SU-DHL-6 (cell line): Measurements from ENCODE around the gene WDR82.

Source experiments
- H2AFZ ChIP-seq: fragments of 200-600 bp; sonication (generic); 2 replicates; pipeline ENCODE4 v1.6.1; 2014; ENCODE audit warnings: low read depth, mild to moderate bottlenecking, moderate library complexity, mixed read lengths, antibody characterized with exemption, low read length; ENCODE audit not compliant: severe bottlenecking
- H3F3A ChIP-seq: fragments of 200-600 bp; shearing (Covaris generic); 2 replicates; pipeline ENCODE4 v1.6.0; 2016; ENCODE audit warnings: antibody characterized with exemption, mild to moderate bottlenecking; ENCODE audit not compliant: insufficient read depth
- H3K27ac ChIP-seq: fragments of 200-600 bp; sonication (generic); 2 replicates; pipeline ENCODE4 v1.5.1; 2016; ENCODE audit warnings: low read depth, mild to moderate bottlenecking, low read length, moderate library complexity, mixed read lengths
- H3K27me3 ChIP-seq: fragments of 200-600 bp; sonication (generic), shearing (Covaris generic); 2 replicates; pipeline ENCODE4 v1.6.0; 2014; ENCODE audit warnings: mild to moderate bottlenecking, low read length
- H3K36me3 ChIP-seq: fragments of 200-600 bp; sonication (generic); 2 replicates; pipeline ENCODE4 v1.6.1; 2014; ENCODE audit warnings: mild to moderate bottlenecking, low read length, mixed read lengths
- H3K4me2 ChIP-seq: fragments of 300-600, 200-600 bp; shearing (Covaris generic), sonication (generic); 2 replicates; pipeline ENCODE4 v1.6.0; 2014; ENCODE audit warnings: low read length, low read depth, mild to moderate bottlenecking; ENCODE audit not compliant: poor library complexity, severe bottlenecking
- H3K4me3 ChIP-seq: fragments of 200-600 bp; sonication (generic); 2 replicates; pipeline ENCODE4 v1.5.1; 2014; ENCODE audit warnings: antibody characterized with exemption, low read length, mild to moderate bottlenecking, mixed read lengths; ENCODE audit not compliant: insufficient read depth, poor library complexity, severe bottlenecking
- H3K79me2 ChIP-seq: fragments of 200-600 bp; sonication (generic); 2 replicates; pipeline ENCODE4 v1.6.1; 2014; ENCODE audit warnings: mild to moderate bottlenecking, low read length, moderate library complexity; ENCODE audit not compliant: insufficient read depth
- H3K9ac ChIP-seq: fragments of 200-600 bp; sonication (generic); 2 replicates; pipeline ENCODE4 v1.7.0; 2014; ENCODE audit warnings: mild to moderate bottlenecking, low read length
- H3K9me2 ChIP-seq: fragments of 200-600 bp; sonication (generic); replicated peaks from 2 replicates; pipeline ENCODE4 v1.6.1; 2014; ENCODE audit warnings: low read length; ENCODE audit not compliant: insufficient read depth
- H3K9me3 ChIP-seq: fragments of 200-600 bp; sonication (generic); 2 replicates; pipeline ENCODE4 v1.6.1; 2014; ENCODE audit warnings: low read length, mixed read lengths; ENCODE audit not compliant: insufficient read depth
- H4K20me1 ChIP-seq: fragments of 200-600 bp; sonication (generic); 2 replicates; pipeline ENCODE4 v1.6.1; 2014; ENCODE audit warnings: low read depth, mild to moderate bottlenecking, antibody characterized with exemption, low read length, moderate library complexity, mixed read lengths
- CTCF ChIP-seq: fragments of 200-600 bp; sonication (generic); IDR thresholded peaks from one replicate; pipeline ENCODE4 v1.5.1; 2017; ENCODE audit warnings: antibody characterized with exemption, mild to moderate bottlenecking, low read length, moderate library complexity; ENCODE audit not compliant: insufficient read depth, poor library complexity, severe bottlenecking
- EZH2phosphoT487 ChIP-seq: fragments of 200-600 bp; sonication (generic), shearing (Covaris generic); conservative IDR thresholded peaks from 2 replicates; pipeline ENCODE4 v1.6.1; 2018; ENCODE audit warnings: mild to moderate bottlenecking, antibody characterized with exemption, low read length, moderate library complexity, mixed read lengths

Gene WDR82

GRCh38 chr3:52229656-52230055 is 48.8 kb downstream of the WDR82 start:
- H3K4me3 ChIP-seq: no peak overlapping the region
- TF ChIP-seq CTCF: no peak

GRCh38 chr3:52228751-52229291 is 49.6 kb downstream of the WDR82 start:
- H3F3A ChIP-seq: peaks cover 12% of the 10 kb centered on the region
- no peak overlapping the region for H3K27ac ChIP-seq
- H2AFZ ChIP-seq: no peak overlapping the region
- H3K4me3 ChIP-seq: no peak overlapping the region
- H3K36me3 ChIP-seq: no peaks in the 10 kb centered on the region
- H3K27me3 ChIP-seq: no peaks in the 10 kb centered on the region
- H3K9me3 ChIP-seq: no peaks in the 10 kb centered on the region
- no peaks in the 10 kb centered on the region for H3K9me2 ChIP-seq
- TF ChIP-seq CTCF: no peak
- TF ChIP-seq EZH2phosphoT487: no peak
- no peak overlapping the region for H3K9ac ChIP-seq
- no peak overlapping the region for H3K4me2 ChIP-seq
- H4K20me1 ChIP-seq: no peaks in the 10 kb centered on the region
- H3K79me2 ChIP-seq: peaks cover 11% of the 10 kb centered on the region

More at GRCh38 chr3:52229656-52230055, 48.8 kb downstream of the WDR82 start:
- Histone ChIP-seq H3K27ac (no peak overlapping the region), H3F3A (peaks cover 12% of the 10 kb centered on the region), H3K79me2 (peaks cover 3% of the 10 kb centered on the region), H3K9me3 (no peaks in the 10 kb centered on the region), H3K9me2 (no peaks in the 10 kb centered on the region), H3K4me2 (no peak overlapping the region), H2AFZ (no peak overlapping the region), H4K20me1 (no peaks in the 10 kb centered on the region), H3K36me3 (no peaks in the 10 kb centered on the region), H3K27me3 (no peaks in the 10 kb centered on the region), H3K9ac (no peak overlapping the region)

- Histone ChIP-seq H3K27ac (no peak overlapping the region), H3K27me3 (no peaks in the 10 kb centered on the region), H3K9me2 (no peaks in the 10 kb centered on the region), H3K9me3 (no peaks in the 10 kb centered on the region), H4K20me1 (no peaks in the 10 kb centered on the region), H3K4me3 (no peak overlapping the region), H2AFZ (no peak overlapping the region), H3K4me2 (no peak overlapping the region), H3F3A (peaks cover 12% of the 10 kb centered on the region), H3K79me2 (peaks cover 17% of the 10 kb centered on the region), H3K36me3 (no peaks in the 10 kb centered on the region), H3K9ac (no peak overlapping the region)
- TF ChIP-seq CTCF (no peak), EZH2phosphoT487 (no peak)
Observed at GRCh38 chr3:52228266-52228665, 50.2 kb downstream of the WDR82 start.
